ENCODE results near the gene SLC6A12. TPM values are rescaled to one million over a fixed set of nuclear protein-coding genes. Genes with fewer than 3 reads are reported as not detected.
A peak's percentile ranks its signal among the peaks of the same experiment; 100 is the strongest.

Gene SLC6A12
- total RNA-seq, 1 experiment from 2014 or later, result not detected

- DNase-seq (ENCODE audit: low read depth), result no peak
Measured at GRCh38 chr12:178829-179109, 35.2 kb downstream of the SLC6A12 start.

- no peak for DNase-seq (ENCODE audit: low read depth)
Measured at GRCh38 chr12:177980-178828, 35.8 kb downstream of the SLC6A12 start.

GRCh38 chr12:177336-177979 is 36.5 kb downstream of the SLC6A12 start:
- no peak for DNase-seq (ENCODE audit: low read depth)

- peak; percentile 59 for DNase-seq (ENCODE audit: low read depth)
Measured at GRCh38 chr12:176321-177181, 37.4 kb downstream of the SLC6A12 start.

GRCh38 chr12:175759-176158 is 38.2 kb downstream of the SLC6A12 start:
- no peak for DNase-seq (ENCODE audit: low read depth)

- no peak for DNase-seq (ENCODE audit: low read depth)
Measured at GRCh38 chr12:175250-175649, 38.7 kb downstream of the SLC6A12 start.

GRCh38 chr12:174596-174995 is 39.4 kb downstream of the SLC6A12 start:
- no peak for DNase-seq (ENCODE audit: low read depth)

- DNase-seq (ENCODE audit: low read depth), result no peak
Measured at GRCh38 chr12:174124-174523, 39.8 kb downstream of the SLC6A12 start.

GRCh38 chr12:172732-173161 is 41.2 kb downstream of the SLC6A12 start:
- DNase-seq (ENCODE audit: low read depth), result no peak

GRCh38 chr12:171743-172676 is 41.9 kb downstream of the SLC6A12 start:
- DNase-seq (ENCODE audit: low read depth), result no peak

GRCh38 chr12:171276-171675 is 42.7 kb downstream of the SLC6A12 start:
- no peak for DNase-seq (ENCODE audit: low read depth)

GRCh38 chr12:170371-171225 is 43.4 kb downstream of the SLC6A12 start:
- no peak for DNase-seq (ENCODE audit: low read depth)

GRCh38 chr12:169528-170370 is 44.2 kb downstream of the SLC6A12 start:
- peak; percentile 19 for DNase-seq (ENCODE audit: low read depth)

- no peak for DNase-seq (ENCODE audit: low read depth)
Measured at GRCh38 chr12:168763-169525, 45.0 kb downstream of the SLC6A12 start.

- DNase-seq (ENCODE audit: low read depth), result no peak
Measured at GRCh38 chr12:167959-168600, 45.9 kb downstream of the SLC6A12 start.

- no peak for DNase-seq (ENCODE audit: low read depth)
Measured at GRCh38 chr12:166425-167075, 47.4 kb downstream of the SLC6A12 start.

- DNase-seq (ENCODE audit: low read depth), result no peak
Measured at GRCh38 chr12:165862-166368, 48.0 kb downstream of the SLC6A12 start.
